Natural killer cell (primary cell): ENCODE results near the gene GATD1. TPM values are rescaled to one million over a fixed set of nuclear protein-coding genes. Genes with fewer than 3 reads are reported as not detected.

Source experiments
- ATAC-seq, 3 donors: fragments of 150-1000 bp in 2 of 3; fragments of 200-7000 bp in 1 of 3; cut with Tn5 transposase; 1 replicate in 1 of 3; 2 replicates in 2 of 3; pipeline ENCODE4 v1.10.0; 2021; ENCODE audit warnings: mild to moderate bottlenecking in 2 of 3, moderate library complexity in 2 of 3
- DNase-seq, 2 donors: peaks; one replicate each; pipeline versions ENCODE4 v3.0.0 to v3.0.0-alpha.2; 2013 to 2021; ENCODE audit warnings: mixed read lengths in 1 of 2
- H3K27ac ChIP-seq: one replicate; pipeline ENCODE4 v1.5.1; 2013; ENCODE audit warnings: mild to moderate bottlenecking, low read length
- H3K27me3 ChIP-seq: one replicate; pipeline ENCODE4 v1.6.1; 2013; ENCODE audit warnings: low read length; ENCODE audit not compliant: control insufficient read depth, insufficient read depth
- H3K36me3 ChIP-seq: one replicate; pipeline ENCODE4 v1.6.1; 2013; ENCODE audit warnings: low read length; ENCODE audit not compliant: control insufficient read depth, insufficient read depth
- H3K4me1 ChIP-seq: one replicate; pipeline ENCODE4 v1.6.1; 2013; ENCODE audit warnings: low read length; ENCODE audit not compliant: control insufficient read depth, insufficient read depth
- H3K4me3 ChIP-seq: one replicate; pipeline ENCODE4 v1.5.1; 2013; ENCODE audit warnings: low read length
- H3K9me3 ChIP-seq: one replicate; pipeline ENCODE4 v1.6.1; 2013; ENCODE audit warnings: low read length; ENCODE audit not compliant: control insufficient read depth, insufficient read depth
- H3K27ac Mint-ChIP-seq, 2 donors: one replicate each; pipeline ENCODE4 v1.8.0; 2022; ENCODE audit warnings: mild to moderate bottlenecking in 2 of 2, mixed read lengths in 2 of 2, moderate library complexity in 1 of 2
- H3K27me3 Mint-ChIP-seq, 2 donors: one replicate each; pipeline ENCODE4 v1.8.0; 2022; ENCODE audit warnings: low read depth in 2 of 2, mixed read lengths in 2 of 2
- H3K36me3 Mint-ChIP-seq: one replicate; pipeline ENCODE4 v1.8.0; 2022; ENCODE audit warnings: mixed read lengths
- H3K4me1 Mint-ChIP-seq, 2 donors: one replicate each; pipeline ENCODE4 v1.8.0; 2022; ENCODE audit warnings: mixed read lengths in 2 of 2
- H3K4me3 Mint-ChIP-seq: one replicate; pipeline ENCODE4 v1.8.0; 2022; ENCODE audit warnings: mild to moderate bottlenecking, moderate library complexity, mixed read lengths
- H3K9me3 Mint-ChIP-seq, 2 donors: one replicate each; pipeline ENCODE4 v1.8.0; 2022; ENCODE audit warnings: mixed read lengths in 2 of 2
- CTCF ChIP-seq: fragments of 200-600 bp; IDR thresholded peaks from one replicate; pipeline ENCODE4 v1.8.0; 2022; ENCODE audit warnings: antibody characterized with exemption
- WGBS: methylation state at CpG from one replicate; pipeline ENCODE4 v1.1.7; 2013; ENCODE audit warnings: missing lambda C conversion rate; ENCODE audit not compliant: insufficient coverage; 5-methylcytosine and 5-hydroxymethylcytosine counted together
- intact Hi-C: fragments of 100-400 bp; cut with micrococcal nuclease; formaldehyde crosslinking; loops from one replicate; pipeline ENCODE4 v1.14.2; 2022
- total RNA-seq, 4 donors: library from RNA; stranded (reverse); fragments of 120-200 nt in 1 of 4; gene quantifications; one replicate each; pipeline versions ENCODE4 v1.2.3 to v1.2.4, GENCODE V29; 2013 to 2022

The GATD1 gene
- total RNA-seq, 3 donors from 2014 or later (not counting 1 experiment from before 2014, with no cell fraction given), result 40.4 to 43.1 (median 42.1) TPM

GRCh38 chr11:802693-803466, 25.6 kb upstream of the GATD1 start:
- Histone ChIP-seq H3K36me3 (peaks cover 5% of the 10 kb centered on the region), H3K4me1 (peaks cover 24% of the 10 kb centered on the region), H3K27ac (no peak overlapping the region), H3K9me3 (no peaks in the 10 kb centered on the region), H3K27me3 (no peaks in the 10 kb centered on the region), H3K4me3 (no peak overlapping the region)
- Mint-ChIP-seq H3K4me3 (no peak overlapping the region), H3K36me3 (no peaks in the 10 kb centered on the region), H3K9me3 (no peaks in the 10 kb centered on the region), H3K27ac (no peak overlapping the region), H3K4me1 (peaks cover 0 to 9% of the 10 kb centered on the region in 2 donors), H3K27me3 (no peaks in the 10 kb centered on the region)
- no peak for TF ChIP-seq CTCF
- intact Hi-C loops, result no loop called here
- DNase-seq (no peak), ATAC-seq (no peak)
- 96% methylated on average over 28 of the region's 28 CpGs for WGBS

GRCh38 chr11:802018-802617, 24.8 kb upstream of the GATD1 start:
- intact Hi-C loops, result no loop called here
- Histone ChIP-seq H3K9me3 (no peaks in the 10 kb centered on the region), H3K4me1 (peaks cover 27% of the 10 kb centered on the region), H3K27me3 (no peaks in the 10 kb centered on the region), H3K36me3 (peaks cover 5% of the 10 kb centered on the region), H3K27ac (no peak overlapping the region), H3K4me3 (no peak overlapping the region)
- ATAC-seq (no peak), DNase-seq (no peak)
- Mint-ChIP-seq H3K27ac (no peak overlapping the region), H3K4me1 (peaks cover 0 to 10% of the 10 kb centered on the region in 2 donors), H3K4me3 (peak overlapping the region; percentile 42), H3K36me3 (no peaks in the 10 kb centered on the region), H3K27me3 (no peaks in the 10 kb centered on the region), H3K9me3 (no peaks in the 10 kb centered on the region)
- no peak for TF ChIP-seq CTCF
- WGBS, result 95% methylated on average over 21 of the region's 21 CpGs

- no peak overlapping the region for H3K27ac ChIP-seq
- Mint-ChIP-seq H3K9me3 (no peaks in the 10 kb centered on the region), H3K27me3 (no peaks in the 10 kb centered on the region), H3K4me1 (peaks cover 0 to 19% of the 10 kb centered on the region in 2 donors), H3K4me3 (peak overlapping the region; percentile 31), H3K36me3 (no peaks in the 10 kb centered on the region), H3K27ac (no peak overlapping the region)
- peaks cover 5% of the 10 kb centered on the region for H3K36me3 ChIP-seq
- ATAC-seq, result no peak
- WGBS, result 96% methylated on average over 20 of the region's 20 CpGs
- intact Hi-C loops, result no loop called here
- peaks cover 36% of the 10 kb centered on the region for H3K4me1 ChIP-seq
- no peak for DNase-seq
- no peaks in the 10 kb centered on the region for H3K9me3 ChIP-seq
- no peaks in the 10 kb centered on the region for H3K27me3 ChIP-seq
- no peak for TF ChIP-seq CTCF
- H3K4me3 ChIP-seq, result no peak overlapping the region
These were observed 24.0 kb upstream of the GATD1 start for GRCh38 chr11:801097-801780.
